Glomerular visceral epithelial cell (primary cell): ENCODE results near the gene STAT6.
"Not testable (repeated sequence)": the region's sequence is repeated elsewhere in the genome, so short reads cannot be mapped to it uniquely, and the experiment has no call there.

ENCODE experiments used
- DNase-seq: peaks from one replicate; pipeline ENCODE4 v3.0.0-alpha.2; 2016; ENCODE audit errors: extremely low spot score

STAT6 gene

GRCh38 chr12:57089271-57090245, 21.6 kb downstream of the STAT6 start:
- DNase-seq = peak; percentile 74

- DNase-seq = peak; percentile 95
Observed at GRCh38 chr12:57088354-57089270, 22.6 kb downstream of the STAT6 start, which contains the start of gene NAB2. Gene NAB2 (plus strand): TSS chr12:57089114. CDS start chr12:57089272, 158 bp downstream.

- DNase-seq = peak; percentile 95
Observed at GRCh38 chr12:57087691-57088353, 23.3 kb downstream of the STAT6 start.

- DNase-seq = peak; percentile 90
Observed at GRCh38 chr12:57087010-57087690, 24.0 kb downstream of the STAT6 start.

- DNase-seq = peak; percentile 78
Observed at GRCh38 chr12:57086493-57087009, 24.6 kb downstream of the STAT6 start.

GRCh38 chr12:57085999-57086492, 25.1 kb downstream of the STAT6 start:
- DNase-seq = no peak

GRCh38 chr12:57080855-57081254, 30.3 kb downstream of the STAT6 start:
- no peak for DNase-seq

- no peak for DNase-seq
Observed at GRCh38 chr12:57079821-57080220, 31.3 kb downstream of the STAT6 start.

- DNase-seq = peak; percentile 100
Observed at GRCh38 chr12:57078519-57079404, 32.4 kb downstream of the STAT6 start, which contains the start of gene NEMP1. Gene NEMP1 (minus strand): TSS chr12:57078791. CDS start chr12:57078745, 46 bp downstream.

GRCh38 chr12:57073566-57074450, 37.4 kb downstream of the STAT6 start:
- DNase-seq = not testable (repeated sequence)

GRCh38 chr12:57072661-57073060, 38.5 kb downstream of the STAT6 start:
- DNase-seq = no peak

GRCh38 chr12:57069523-57069922, 41.6 kb downstream of the STAT6 start:
- DNase-seq = peak; percentile 68

GRCh38 chr12:57066245-57066644, 44.9 kb downstream of the STAT6 start:
- no peak for DNase-seq

GRCh38 chr12:57063991-57064685, 47.0 kb downstream of the STAT6 start:
- DNase-seq = no peak

- no peak for DNase-seq
Observed at GRCh38 chr12:57058454-57058853, 52.7 kb downstream of the STAT6 start.

GRCh38 chr12:57057067-57057751, 54.0 kb downstream of the STAT6 start:
- no peak for DNase-seq

GRCh38 chr12:57055824-57056223, 55.3 kb downstream of the STAT6 start:
- DNase-seq = no peak
